GM10847 (cell line): Measurements from ENCODE around the gene CLDN16.

Experiments used
- POLR2A ChIP-seq: IDR thresholded peaks from 2 replicates; pipeline ENCODE4 v1.6.1; 2011; ENCODE audit not compliant: insufficient read length; ENCODE audit errors: extremely low read depth

The CLDN16 gene

GRCh38 chr3:190446573-190447279, 58.8 kb downstream of the CLDN16 start:
- TF ChIP-seq POLR2A: no peak

DNA sequence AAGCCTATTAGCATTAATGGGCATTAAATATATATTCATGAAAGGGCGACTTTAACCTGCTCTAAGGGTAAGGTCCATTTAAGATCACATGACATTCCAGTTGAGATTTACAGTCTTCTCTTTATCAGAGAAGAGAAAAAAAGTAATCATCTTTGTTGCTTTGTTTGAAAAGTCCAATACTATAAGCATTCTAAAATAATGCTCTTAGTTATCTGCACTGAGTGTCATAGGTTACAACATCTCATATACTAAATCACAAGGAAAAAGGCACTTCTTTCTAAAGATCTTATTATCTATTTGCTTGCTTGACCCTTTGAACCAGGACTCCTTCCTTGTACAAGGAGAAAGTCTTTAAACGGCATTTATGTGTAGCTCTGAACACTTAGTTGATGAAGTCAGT, 60.3 kb downstream of the CLDN16 start:
- TF ChIP-seq POLR2A: no peak

GRCh38 chr3:190449801-190450200, 61.8 kb downstream of the CLDN16 start, which contains the start of gene TMEM207:
Gene TMEM207, minus strand, starts transcription at chr3:190449901. Its CDS starts 92 bp downstream, at chr3:190449809.
- no peak for TF ChIP-seq POLR2A

DNA sequence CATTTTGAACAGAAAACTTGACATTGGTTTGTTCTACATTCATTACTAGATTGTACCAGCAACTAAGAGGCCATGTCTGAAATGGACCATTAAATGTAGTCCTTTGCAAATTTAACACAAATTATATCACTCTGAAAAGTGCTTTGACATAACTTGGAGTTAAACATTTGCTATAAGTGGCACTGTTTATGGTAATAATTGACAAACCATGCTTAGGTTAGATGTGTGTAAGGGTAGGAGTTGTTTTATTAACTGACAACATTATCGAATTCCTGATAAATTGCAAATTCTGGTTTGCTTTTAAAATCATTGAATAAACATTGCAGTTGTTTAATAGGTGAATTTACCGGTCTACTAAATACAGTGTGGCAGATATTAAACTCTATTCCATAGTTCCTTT, 67.9 kb downstream of the CLDN16 start:
- TF ChIP-seq POLR2A: no peak

DNA sequence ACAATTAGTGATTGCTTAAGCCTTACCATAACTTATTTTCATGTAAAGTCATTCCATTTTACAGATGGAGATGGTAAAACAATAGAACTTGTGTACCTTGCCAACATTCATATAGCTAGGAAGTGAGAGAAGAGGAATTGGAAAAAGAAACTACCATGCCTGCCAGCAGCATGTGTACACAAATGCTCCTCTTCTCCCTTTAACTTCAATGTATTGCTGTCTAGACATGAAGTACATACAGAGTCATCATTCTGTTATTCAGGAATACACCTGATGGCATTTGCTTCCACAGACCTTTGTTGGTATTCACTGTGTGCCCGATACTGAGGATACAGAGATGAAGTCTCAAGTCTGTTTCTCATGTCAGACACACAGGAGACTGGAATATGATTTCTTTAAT, 68.8 kb downstream of the CLDN16 start:
- TF ChIP-seq POLR2A: no peak

GRCh38 chr3:190458040-190458439, 70.1 kb downstream of the CLDN16 start:
- no peak for TF ChIP-seq POLR2A
